ENCODE results near the gene USP2. TPM values are rescaled to one million over a fixed set of nuclear protein-coding genes. Genes with fewer than 3 reads are reported as not detected.

The USP2 gene
- total RNA-seq, 2 experiments from 2014 or later, result 0.61 to 0.96 TPM

DNA sequence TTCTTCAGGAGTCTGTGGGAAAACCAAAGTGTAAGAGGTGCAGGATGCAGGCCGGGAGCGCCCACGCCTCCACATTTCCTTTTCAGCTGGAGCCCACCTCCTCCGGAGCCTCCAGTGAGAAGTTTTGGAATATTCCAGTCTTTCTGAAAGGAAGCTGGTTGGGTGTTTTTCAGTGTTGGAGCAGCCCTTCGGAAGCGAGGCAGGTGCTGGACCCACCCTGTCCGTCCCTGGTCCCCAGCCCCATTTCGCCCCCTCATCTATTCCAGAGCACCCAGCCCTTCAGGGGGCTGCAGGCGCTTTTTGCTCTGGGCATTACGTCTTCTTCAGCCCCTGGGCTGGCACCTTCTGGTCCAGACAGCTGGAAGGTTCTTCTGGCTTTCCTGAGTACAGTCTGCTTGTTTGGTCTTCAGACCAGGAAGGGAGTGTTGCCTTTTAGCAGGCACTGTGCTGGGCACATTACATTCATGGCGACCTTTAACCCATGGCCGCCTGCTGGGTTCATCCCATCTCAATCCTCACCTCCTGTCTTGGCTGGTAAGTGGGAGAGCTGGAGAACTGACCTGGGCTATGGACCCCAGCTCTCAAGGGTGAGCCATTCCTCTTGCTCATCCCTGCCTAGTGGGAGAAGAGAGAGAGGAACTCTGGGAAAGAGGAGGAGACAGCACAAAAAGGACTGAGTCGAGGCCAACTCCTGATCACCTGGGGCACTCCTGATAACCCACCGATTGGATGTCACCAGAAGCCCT is 42.2 kb upstream of the USP2 start:
- TF ChIP-seq, protein P1, sequence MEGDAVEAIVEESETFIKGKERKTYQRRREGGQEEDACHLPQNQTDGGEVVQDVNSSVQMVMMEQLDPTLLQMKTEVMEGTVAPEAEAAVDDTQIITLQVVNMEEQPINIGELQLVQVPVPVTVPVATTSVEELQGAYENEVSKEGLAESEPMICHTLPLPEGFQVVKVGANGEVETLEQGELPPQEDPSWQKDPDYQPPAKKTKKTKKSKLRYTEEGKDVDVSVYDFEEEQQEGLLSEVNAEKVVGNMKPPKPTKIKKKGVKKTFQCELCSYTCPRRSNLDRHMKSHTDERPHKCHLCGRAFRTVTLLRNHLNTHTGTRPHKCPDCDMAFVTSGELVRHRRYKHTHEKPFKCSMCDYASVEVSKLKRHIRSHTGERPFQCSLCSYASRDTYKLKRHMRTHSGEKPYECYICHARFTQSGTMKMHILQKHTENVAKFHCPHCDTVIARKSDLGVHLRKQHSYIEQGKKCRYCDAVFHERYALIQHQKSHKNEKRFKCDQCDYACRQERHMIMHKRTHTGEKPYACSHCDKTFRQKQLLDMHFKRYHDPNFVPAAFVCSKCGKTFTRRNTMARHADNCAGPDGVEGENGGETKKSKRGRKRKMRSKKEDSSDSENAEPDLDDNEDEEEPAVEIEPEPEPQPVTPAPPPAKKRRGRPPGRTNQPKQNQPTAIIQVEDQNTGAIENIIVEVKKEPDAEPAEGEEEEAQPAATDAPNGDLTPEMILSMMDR (IDR thresholded peaks at IDR 0.05), result no peak
- H3K36me3 Mint-ChIP-seq (ENCODE audit: low read depth), result no peaks in the 10 kb centered on the region
- no peak overlapping the region for H3K4me3 Mint-ChIP-seq
- H3K27ac Mint-ChIP-seq, result no peak overlapping the region
- ChIA-PET CTCF (no interaction called here), POLR2A (interaction anchor here (0.6 to 0.7 kb wide), 2 partner anchors 9 to 19 kb away, joined by 3 read pairs; no protein-coding TSS in a partner anchor)
- H3K4me1 Mint-ChIP-seq (ENCODE audit: low read depth), result peaks cover 14% of the 10 kb centered on the region
- ATAC-seq (no peak), DNase-seq (no peak)
- intact Hi-C loops (cut with micrococcal nuclease), result no loop called here
- H3K27me3 Mint-ChIP-seq, result peaks cover 46% of the 10 kb centered on the region
- no peaks in the 10 kb centered on the region for H3K9me3 Mint-ChIP-seq

GRCh38 chr11:119422809-119423508 is 41.5 kb upstream of the USP2 start, which contains the start of gene THY1:
TSS of gene THY1 (minus strand) at chr11:119423172. CDS start at chr11:119420905, 2,267 bp downstream.
- Mint-ChIP-seq H3K27ac (no peak within 1 kb of the TSS), H3K9me3 (no peaks in the 10 kb centered on the region), H3K4me3 (peak within 1 kb of the TSS; percentile 19), H3K36me3 (ENCODE audit: low read depth) (no peaks in the 10 kb centered on the region), H3K4me1 (ENCODE audit: low read depth) (peaks cover 14% of the 10 kb centered on the region), H3K27me3 (peaks cover 46% of the 10 kb centered on the region)
- TF ChIP-seq, protein P1 (IDR thresholded peaks at IDR 0.05), result no peak
- ChIA-PET POLR2A (no interaction called here), CTCF (no interaction called here)
- no peak for ATAC-seq
- DNase-seq, result no peak
- intact Hi-C loops (cut with micrococcal nuclease), result no loop called here

- Mint-ChIP-seq H3K4me3 (peak overlapping the region; percentile 19), H3K27me3 (peaks cover 46% of the 10 kb centered on the region), H3K36me3 (ENCODE audit: low read depth) (no peaks in the 10 kb centered on the region), H3K4me1 (ENCODE audit: low read depth) (peaks cover 14% of the 10 kb centered on the region), H3K27ac (no peak overlapping the region), H3K9me3 (no peaks in the 10 kb centered on the region)
- POLR2A ChIA-PET, result no interaction called here
- ATAC-seq, result peak; percentile 46
- TF ChIP-seq, protein P1 (IDR thresholded peaks at IDR 0.05), result no peak
- intact Hi-C loops (cut with micrococcal nuclease), result no loop called here
- DNase-seq, result peak; percentile 21
- CTCF ChIA-PET, result no interaction called here
Observed at GRCh38 chr11:119421941-119422808, 40.7 kb upstream of the USP2 start.

DNA sequence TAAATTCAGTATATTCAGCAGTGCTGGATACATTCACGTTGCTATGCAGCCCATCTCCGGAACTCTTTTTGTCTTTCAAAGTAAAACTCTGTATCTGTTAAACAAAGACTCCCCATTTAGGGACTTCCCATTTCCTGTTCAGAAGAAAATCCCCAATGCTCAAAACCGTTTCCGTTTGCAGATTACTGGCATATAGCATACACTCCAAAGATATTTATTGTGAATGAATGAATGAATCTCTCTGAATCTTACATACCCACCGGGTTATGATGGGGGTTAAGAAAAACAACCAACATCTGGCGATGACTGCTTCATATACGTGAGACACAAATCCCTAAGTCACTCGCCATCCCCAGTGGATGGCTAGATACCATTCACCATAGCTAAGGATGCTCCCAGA is 39.9 kb upstream of the USP2 start:
- intact Hi-C loops (cut with micrococcal nuclease), result no loop called here
- Mint-ChIP-seq H3K27me3 (peaks cover 46% of the 10 kb centered on the region), H3K9me3 (no peaks in the 10 kb centered on the region), H3K36me3 (ENCODE audit: low read depth) (no peaks in the 10 kb centered on the region), H3K4me3 (no peak overlapping the region), H3K4me1 (ENCODE audit: low read depth) (peaks cover 12% of the 10 kb centered on the region), H3K27ac (no peak overlapping the region)
- no peak for DNase-seq
- ChIA-PET CTCF (no interaction called here), POLR2A (no interaction called here)
- no peak for ATAC-seq
- TF ChIP-seq, protein P1 (IDR thresholded peaks at IDR 0.05), result no peak
